HCT116 (cell line): ENCODE data around the gene UBAC2.

Source experiments
- CTCF ChIP-seq, 3 experiments: fragments of 200-600 bp in 1 of 3; sonication (generic) in 1 of 3; IDR thresholded peaks in 2 of 3; conservative IDR thresholded peaks in 1 of 3; 2 replicates each; pipeline ENCODE4 v1.5.1; 2012 to 2017; ENCODE audit warnings: low read depth in 2 of 3, low read length in 2 of 3, antibody characterized with exemption in 1 of 3, borderline replicate concordance in 1 of 3, control low read depth in 1 of 3, mild to moderate bottlenecking in 1 of 3, mixed read lengths in 1 of 3, mixed run types in 1 of 3, moderate library complexity in 1 of 3; ENCODE audit not compliant: insufficient read depth in 1 of 3
- ELF1 ChIP-seq: IDR thresholded peaks from 2 replicates; pipeline ENCODE4 v1.6.1; 2012; ENCODE audit warnings: low read depth, borderline replicate concordance
- EZH2 ChIP-seq: fragments of 200-600 bp; sonication (generic); IDR thresholded peaks from 2 replicates; pipeline ENCODE4 v1.6.1; 2017; ENCODE audit warnings: antibody characterized with exemption, mixed run types
- EZH2phosphoT487 ChIP-seq: fragments of 200-600 bp; IDR thresholded peaks from 2 replicates; pipeline ENCODE4 v1.6.1; 2018; ENCODE audit warnings: antibody characterized with exemption, borderline replicate concordance
- MAX ChIP-seq: IDR thresholded peaks from 2 replicates; pipeline ENCODE4 v1.6.1; 2012
- POLR2AphosphoS5 ChIP-seq: IDR thresholded peaks from 2 replicates; pipeline ENCODE4 v1.6.1; 2011; ENCODE audit warnings: mild to moderate bottlenecking, low read depth, low read length, moderate library complexity
- RAD21 ChIP-seq: IDR thresholded peaks from 2 replicates; pipeline ENCODE4 v1.6.1; 2012; ENCODE audit warnings: low read depth, mild to moderate bottlenecking
- TCF7L2 ChIP-seq: IDR thresholded peaks from 2 replicates; pipeline ENCODE4 v1.7.0; 2011; ENCODE audit warnings: borderline replicate concordance, inconsistent platforms; ENCODE audit not compliant: insufficient read depth, insufficient read length; ENCODE audit errors: extremely low read depth
- YY1 ChIP-seq: IDR thresholded peaks from 2 replicates; pipeline ENCODE4 v1.6.1; 2011; ENCODE audit warnings: low read length, low read depth, moderate library complexity, mild to moderate bottlenecking; ENCODE audit not compliant: insufficient replicate concordance; ENCODE audit errors: extremely low read depth
- ZBTB33 ChIP-seq: IDR thresholded peaks from 2 replicates; pipeline ENCODE4 v1.6.1; 2011; ENCODE audit warnings: mild to moderate bottlenecking, low read length, moderate library complexity; ENCODE audit not compliant: insufficient replicate concordance; ENCODE audit errors: extremely low read depth

GRCh38 chr13:99218969-99219368, 18.3 kb downstream of the UBAC2 start:
- TF ChIP-seq EZH2phosphoT487 = no peak
- TF ChIP-seq CTCF (IDR thresholded peaks at IDR 0.05 in 2 of 3, conservative IDR thresholded peaks at IDR 0.05 in 1 of 3; ENCODE audit: borderline replicate concordance in 1 of 3, insufficient read depth in 1 of 3, low read depth in 2 of 3, low read length in 2 of 3) = no peak
- no peak for TF ChIP-seq RAD21
- no peak for TF ChIP-seq YY1
- no peak for TF ChIP-seq MAX
- no peak for TF ChIP-seq POLR2AphosphoS5
- no peak for TF ChIP-seq ELF1
- no peak for TF ChIP-seq ZBTB33
- TF ChIP-seq TCF7L2 = no peak
- no peak for TF ChIP-seq EZH2
